H1 (cell line): Measurements from ENCODE around the gene TOMM34.

Experiments
- EGR1 ChIP-seq: IDR thresholded peaks from 2 replicates; pipeline ENCODE4 v1.6.1; 2011; ENCODE audit warnings: low read depth, low read length, borderline replicate concordance
- POLR2A ChIP-seq, 2 experiments: IDR thresholded peaks; 1 replicate in 1 of 2; 2 replicates in 1 of 2; pipeline ENCODE4 v1.6.1; 2011; ENCODE audit warnings: low read depth in 2 of 2, low read length in 2 of 2, mild to moderate bottlenecking in 2 of 2; ENCODE audit errors: control extremely low read depth in 1 of 2
- TF ChIP-seq, protein P1 (sequence below), 3 experiments: IDR thresholded peaks; 1 replicate in 2 of 3; 2 replicates in 1 of 3; pipeline versions ENCODE4 v1.5.1 to v1.6.1; 2011; ENCODE audit warnings: low read length in 3 of 3, mild to moderate bottlenecking in 3 of 3, inconsistent platforms in 2 of 3, low read depth in 1 of 3, moderate library complexity in 1 of 3; ENCODE audit not compliant: insufficient read depth in 1 of 3; ENCODE audit errors: control extremely low read depth in 1 of 3
- TF ChIP-seq, protein P2 (sequence below): IDR thresholded peaks from 2 replicates; pipeline ENCODE4 v1.6.1; 2011; ENCODE audit warnings: low read length, improper control_type of control experiment

DNA sequence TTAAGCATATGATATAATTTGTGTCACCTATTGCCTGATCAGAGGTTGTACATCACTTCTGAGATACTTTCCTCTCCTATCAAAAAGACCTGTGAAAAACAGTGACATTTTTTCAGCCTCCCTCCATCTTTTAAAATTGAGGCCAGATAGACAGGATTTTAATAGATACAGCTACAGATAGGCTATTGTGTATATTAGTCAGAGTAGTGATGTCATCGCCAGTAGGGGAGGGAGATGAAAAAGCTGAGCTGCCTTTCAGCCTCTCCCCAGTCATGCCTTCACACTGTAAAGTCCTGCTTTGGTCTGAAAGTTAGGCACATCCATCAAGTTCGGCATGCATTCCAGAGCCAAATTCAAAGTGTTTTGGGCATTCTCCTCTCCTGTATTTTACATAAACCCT is 58.2 kb downstream of the TOMM34 start:
- TF ChIP-seq EGR1, result no peak
- TF ChIP-seq, protein P1, sequence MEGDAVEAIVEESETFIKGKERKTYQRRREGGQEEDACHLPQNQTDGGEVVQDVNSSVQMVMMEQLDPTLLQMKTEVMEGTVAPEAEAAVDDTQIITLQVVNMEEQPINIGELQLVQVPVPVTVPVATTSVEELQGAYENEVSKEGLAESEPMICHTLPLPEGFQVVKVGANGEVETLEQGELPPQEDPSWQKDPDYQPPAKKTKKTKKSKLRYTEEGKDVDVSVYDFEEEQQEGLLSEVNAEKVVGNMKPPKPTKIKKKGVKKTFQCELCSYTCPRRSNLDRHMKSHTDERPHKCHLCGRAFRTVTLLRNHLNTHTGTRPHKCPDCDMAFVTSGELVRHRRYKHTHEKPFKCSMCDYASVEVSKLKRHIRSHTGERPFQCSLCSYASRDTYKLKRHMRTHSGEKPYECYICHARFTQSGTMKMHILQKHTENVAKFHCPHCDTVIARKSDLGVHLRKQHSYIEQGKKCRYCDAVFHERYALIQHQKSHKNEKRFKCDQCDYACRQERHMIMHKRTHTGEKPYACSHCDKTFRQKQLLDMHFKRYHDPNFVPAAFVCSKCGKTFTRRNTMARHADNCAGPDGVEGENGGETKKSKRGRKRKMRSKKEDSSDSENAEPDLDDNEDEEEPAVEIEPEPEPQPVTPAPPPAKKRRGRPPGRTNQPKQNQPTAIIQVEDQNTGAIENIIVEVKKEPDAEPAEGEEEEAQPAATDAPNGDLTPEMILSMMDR (IDR thresholded peaks at IDR 0.05; ENCODE audit: control extremely low read depth in 1 of 3, insufficient read depth in 1 of 3, low read depth in 1 of 3, low read length in 3 of 3), result no peak
- no peak for TF ChIP-seq POLR2A (IDR thresholded peaks at IDR 0.05; ENCODE audit: control extremely low read depth in 1 of 2, low read depth in 2 of 2, low read length in 2 of 2)
- TF ChIP-seq, protein P2, sequence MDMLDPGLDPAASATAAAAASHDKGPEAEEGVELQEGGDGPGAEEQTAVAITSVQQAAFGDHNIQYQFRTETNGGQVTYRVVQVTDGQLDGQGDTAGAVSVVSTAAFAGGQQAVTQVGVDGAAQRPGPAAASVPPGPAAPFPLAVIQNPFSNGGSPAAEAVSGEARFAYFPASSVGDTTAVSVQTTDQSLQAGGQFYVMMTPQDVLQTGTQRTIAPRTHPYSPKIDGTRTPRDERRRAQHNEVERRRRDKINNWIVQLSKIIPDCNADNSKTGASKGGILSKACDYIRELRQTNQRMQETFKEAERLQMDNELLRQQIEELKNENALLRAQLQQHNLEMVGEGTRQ, result no peak
